HG03575 (cell line): ENCODE data around the gene SIAH3.
"Not testable (repeated sequence)": the region's sequence is repeated elsewhere in the genome, so short reads cannot be mapped to it uniquely, and the experiment has no call there.

Source experiments
- ATAC-seq: cut with Tn5 transposase; IDR thresholded peaks from one replicate; pipeline ENCODE4 v1.9.1; 2021; ENCODE audit not compliant: unreplicated experiment, insufficient number of reproducible peaks, low FRiP score; ENCODE audit errors: extremely low read depth

Gene SIAH3

DNA sequence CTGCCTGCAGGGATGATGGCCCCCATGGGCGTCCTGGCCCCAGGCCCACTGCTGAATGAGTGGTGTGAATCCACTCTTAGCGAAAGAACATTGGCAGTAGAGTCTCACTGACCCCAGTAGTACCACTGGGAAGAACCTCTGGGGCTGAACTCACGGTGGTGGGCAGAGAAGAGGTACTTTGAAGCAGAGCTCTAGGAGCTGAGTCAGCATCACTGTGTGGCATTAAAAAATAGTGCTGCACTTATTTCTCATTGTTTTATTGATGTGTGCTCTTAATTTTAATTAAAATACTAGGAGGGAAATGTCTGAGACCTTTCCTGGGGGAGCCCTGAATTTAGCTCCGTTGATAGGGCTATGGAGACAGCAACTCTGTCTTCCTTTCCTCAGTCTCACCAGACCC is 88.1 kb downstream of the SIAH3 start:
- ATAC-seq, result no peak

DNA sequence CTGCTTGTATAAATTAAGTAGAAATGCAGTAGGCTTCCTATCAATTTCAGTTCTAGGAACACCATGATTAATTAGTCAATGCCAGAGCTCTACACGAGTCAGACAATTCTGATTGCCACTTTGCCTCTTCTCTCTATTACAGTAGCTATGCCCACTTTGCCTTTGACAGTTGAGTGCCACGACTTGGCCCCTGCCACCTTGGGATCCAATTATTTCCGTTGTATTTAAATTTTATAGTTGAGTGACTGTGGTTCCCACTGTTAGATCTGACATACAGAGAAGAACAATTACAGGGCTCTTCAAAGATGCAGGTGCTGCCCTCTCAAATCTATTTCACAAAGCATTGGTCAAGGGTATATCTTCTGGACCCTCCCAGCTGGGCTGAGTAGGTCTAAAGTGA is 94.0 kb downstream of the SIAH3 start:
- not testable (repeated sequence) for ATAC-seq

- not testable (repeated sequence) for ATAC-seq
Measured at GRCh38 chr13:45756498-45756897, 95.1 kb downstream of the SIAH3 start.

GRCh38 chr13:45752510-45752909 is 99.0 kb downstream of the SIAH3 start:
- no peak for ATAC-seq

DNA sequence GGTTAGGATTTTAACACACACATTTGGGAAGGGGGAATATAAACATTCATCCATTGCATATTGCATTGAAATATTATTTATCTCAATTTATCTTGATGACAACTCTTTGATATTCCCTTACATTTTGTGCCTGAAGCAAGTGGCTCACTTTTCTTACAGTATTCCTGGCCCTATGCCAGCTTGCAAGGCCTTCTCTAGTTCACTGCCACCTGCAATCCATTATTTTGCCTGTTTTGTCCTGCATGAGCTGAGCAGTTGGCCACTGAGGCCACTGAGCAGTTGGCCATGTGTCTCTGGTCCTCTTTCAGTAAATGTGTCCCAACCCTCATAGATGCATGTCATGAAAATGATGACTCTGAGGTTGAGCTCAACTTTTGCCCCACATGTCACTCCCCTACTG is 99.7 kb downstream of the SIAH3 start:
- no peak for ATAC-seq

GRCh38 chr13:45750566-45750965 is 101.0 kb downstream of the SIAH3 start:
- ATAC-seq, result no peak

GRCh38 chr13:45748941-45749759 is 102.4 kb downstream of the SIAH3 start:
- ATAC-seq, result no peak

GRCh38 chr13:45747071-45747470 is 104.5 kb downstream of the SIAH3 start:
- ATAC-seq, result no peak

- no peak for ATAC-seq
Measured at GRCh38 chr13:45744979-45745378, 106.6 kb downstream of the SIAH3 start.

- ATAC-seq, result no peak
Measured at GRCh38 chr13:45742985-45743384, 108.6 kb downstream of the SIAH3 start.

DNA sequence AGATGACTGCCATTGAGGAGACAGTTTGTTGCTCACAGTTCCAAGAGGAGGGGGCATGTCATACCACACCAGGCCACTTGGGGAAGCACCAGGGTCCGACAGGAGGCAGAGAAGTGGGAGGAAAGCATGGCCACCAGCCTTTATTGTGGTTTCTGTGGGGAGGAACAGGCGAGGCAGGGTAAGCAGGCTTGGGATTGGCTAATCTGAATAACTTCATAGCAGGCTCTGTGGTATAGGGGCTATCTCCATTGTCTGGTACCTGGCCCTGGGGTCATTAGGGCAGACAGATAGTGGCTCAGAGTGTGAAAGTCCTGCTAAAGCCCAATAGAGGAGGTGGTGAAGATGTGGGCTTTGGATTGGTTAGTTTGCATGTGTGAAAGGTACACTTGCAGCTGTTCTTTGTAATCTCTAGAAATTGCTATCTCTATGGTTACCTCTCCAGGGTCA is 114.0 kb downstream of the SIAH3 start:
- no peak for ATAC-seq

DNA sequence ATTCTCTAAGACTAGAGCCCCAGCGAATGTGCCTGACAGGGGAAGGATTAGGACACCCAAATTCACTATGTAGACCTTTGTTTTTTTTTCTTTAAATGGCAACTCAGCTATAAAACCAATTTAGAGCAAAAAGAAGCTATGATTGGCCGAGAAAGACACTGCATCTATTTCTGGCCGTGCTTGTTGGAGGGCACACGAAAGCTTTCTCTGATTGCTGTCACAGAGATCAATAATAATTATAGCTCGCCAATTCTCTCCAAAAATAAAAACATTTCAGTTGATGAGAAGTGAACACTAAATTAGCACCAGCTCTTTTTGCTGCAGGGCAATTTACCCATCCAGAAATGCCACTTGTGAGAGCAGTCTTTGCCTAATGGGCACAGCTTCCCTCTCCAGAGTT is 118.2 kb downstream of the SIAH3 start:
- ATAC-seq, result no peak

DNA sequence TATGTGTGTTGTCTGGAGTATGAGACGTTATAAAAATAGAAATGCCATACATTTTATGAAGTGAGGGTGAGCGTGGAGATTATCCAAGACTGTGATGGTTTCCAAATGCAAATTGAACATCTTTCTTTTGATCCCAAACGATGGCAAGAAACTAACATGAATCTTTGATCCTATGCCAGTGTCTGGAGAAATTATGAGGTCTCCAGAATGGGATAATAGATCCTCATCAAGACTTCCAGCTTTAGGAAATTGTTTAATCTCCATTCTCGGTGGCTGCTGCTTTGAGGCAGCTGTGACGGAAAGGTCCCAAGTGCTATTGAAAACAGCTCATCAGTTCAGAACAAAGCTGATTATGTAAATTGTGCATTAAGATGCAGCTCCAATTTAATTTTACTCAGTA is 118.6 kb downstream of the SIAH3 start:
- ATAC-seq, result no peak

GRCh38 chr13:45731455-45731854 is 120.1 kb downstream of the SIAH3 start:
- no peak for ATAC-seq

DNA sequence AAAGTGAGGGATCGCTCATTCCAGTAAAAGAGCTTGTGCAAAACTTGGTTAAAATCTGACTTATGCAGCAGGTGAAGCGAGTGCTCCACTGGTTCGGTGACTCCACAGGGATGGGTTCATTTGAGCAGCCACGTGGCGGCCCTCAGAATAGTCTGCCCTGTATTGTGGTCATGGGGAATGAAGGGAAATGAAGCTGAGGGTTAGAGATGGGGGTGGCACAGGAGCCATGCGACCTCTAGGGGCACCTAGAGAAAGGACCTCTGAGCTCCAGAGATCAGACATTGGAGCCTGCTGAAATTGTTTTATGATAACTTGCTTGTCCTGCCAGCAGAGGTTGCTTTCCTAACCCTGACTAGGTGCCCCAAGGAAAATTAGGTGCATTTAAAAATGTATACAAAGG is 122.8 kb downstream of the SIAH3 start:
- ATAC-seq, result no peak
